BLaER1 treated with 17β-estradiol and CSF1 and Interleukin-3, amounts not matched to agents 10 nM and 100 nM (cell line): Measurements from ENCODE around the gene TRPM1.

Source experiments
- H3K27ac ChIP-seq, 11 experiments: shearing (Covaris generic); formaldehyde crosslinking; 2 replicates each; pipeline ENCODE4 v1.8.1; 2022
- H3K27me3 ChIP-seq, 11 experiments: shearing (Covaris generic); formaldehyde crosslinking; 2 replicates each; pipeline ENCODE4 v1.8.1; 2022
- H3K36me3 ChIP-seq, 11 experiments: shearing (Covaris generic); formaldehyde crosslinking; 2 replicates each; pipeline ENCODE4 v1.8.1; 2022
- H3K4me1 ChIP-seq, 10 experiments: shearing (Covaris generic); formaldehyde crosslinking; 2 replicates each; pipeline ENCODE4 v1.8.1; 2022
- H3K4me2 ChIP-seq, 11 experiments: shearing (Covaris generic); formaldehyde crosslinking; 2 replicates each; pipeline ENCODE4 v1.8.1; 2022
- H3K4me3 ChIP-seq, 10 experiments: shearing (Covaris generic); formaldehyde crosslinking; 2 replicates each; pipeline ENCODE4 v1.8.1; 2022
- H3K9ac ChIP-seq, 11 experiments: shearing (Covaris generic); formaldehyde crosslinking; 2 replicates each; pipeline ENCODE4 v1.8.1; 2022
- H3K9me3 ChIP-seq, 11 experiments: shearing (Covaris generic); formaldehyde crosslinking; replicated peaks in 1 of 11; 2 replicates each; pipeline ENCODE4 v1.8.1; 2022
- H4K20me1 ChIP-seq, 11 experiments: shearing (Covaris generic); formaldehyde crosslinking; 2 replicates each; pipeline ENCODE4 v1.8.1; 2022
- Cebpa-rat ChIP-seq, 11 experiments: shearing (Covaris generic); IDR thresholded peaks; 2 replicates each; pipeline ENCODE4 v1.8.1; 2022

Gene TRPM1

DNA sequence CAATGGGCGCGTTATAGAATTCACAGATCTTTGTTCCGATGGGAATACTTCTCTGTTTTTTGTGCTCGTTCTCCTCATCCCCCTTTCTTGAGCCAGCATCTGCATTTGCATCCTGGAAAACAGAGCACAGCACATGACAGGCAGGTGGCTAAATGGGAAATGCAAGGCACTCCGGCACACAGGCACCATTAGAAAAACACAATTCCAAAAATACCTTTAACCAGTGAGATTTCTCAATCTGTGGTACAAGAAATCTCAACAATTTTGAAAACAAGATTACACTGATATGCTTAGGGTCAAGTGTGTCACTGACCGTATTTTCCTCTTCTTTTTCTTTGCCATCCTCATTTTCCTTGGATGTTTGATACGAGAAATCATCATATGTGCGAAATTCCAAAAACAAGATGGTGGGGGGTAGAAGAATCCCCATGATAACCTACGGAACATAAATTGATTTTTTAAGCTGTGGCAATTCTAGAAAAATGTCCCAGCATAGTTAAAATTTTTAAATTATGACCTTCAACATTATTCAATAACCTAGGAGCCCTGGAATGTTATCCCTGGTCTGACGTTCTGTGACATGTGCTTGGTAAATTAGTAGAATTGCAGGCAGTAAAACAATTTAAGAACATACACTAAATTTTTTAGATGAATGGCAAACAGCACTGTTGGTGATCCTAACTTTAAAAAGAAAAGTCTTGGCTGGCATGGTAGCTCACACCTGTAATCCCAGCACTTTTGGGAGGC is 63.6 kb downstream of the TRPM1 start:
- H3K36me3 ChIP-seq: no peaks in the 10 kb centered on the region
- H3K9ac ChIP-seq: no peak overlapping the region
- no peaks in the 10 kb centered on the region for H4K20me1 ChIP-seq
- no peaks in the 10 kb centered on the region for H3K9me3 ChIP-seq
- no peak for TF ChIP-seq Cebpa-rat (IDR thresholded peaks at IDR 0.05)
- no peaks in the 10 kb centered on the region for H3K27me3 ChIP-seq
- H3K4me1 ChIP-seq: peaks cover 0 to 14% (median 4%) of the 10 kb centered on the region in 10 experiments; a peak in 6 of 20 replicates
- no peak overlapping the region for H3K4me2 ChIP-seq
- H3K4me3 ChIP-seq: no peak overlapping the region
- H3K27ac ChIP-seq: no peak overlapping the region

DNA sequence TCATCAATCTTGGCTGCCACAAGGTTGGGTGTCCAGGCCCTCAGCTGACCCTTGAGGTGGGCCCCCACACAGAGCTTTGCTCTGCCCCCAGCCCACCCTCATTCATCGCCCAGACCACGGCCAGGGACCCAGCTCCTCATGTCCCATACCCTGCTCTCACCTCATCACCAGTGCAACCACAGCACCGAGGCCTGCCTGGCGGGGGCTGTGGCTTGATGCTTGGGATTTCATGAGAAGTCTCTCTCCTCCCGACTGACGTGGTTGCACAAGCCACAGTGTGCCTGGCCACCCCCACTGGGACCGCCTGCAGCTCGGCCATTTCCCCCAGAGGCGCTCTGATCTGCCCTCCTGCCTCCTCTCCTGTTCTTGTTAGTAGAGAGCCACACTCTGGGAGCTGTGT is 64.7 kb downstream of the TRPM1 start:
- Histone ChIP-seq H3K9me3 (no peaks in the 10 kb centered on the region), H3K4me3 (no peak overlapping the region), H3K27me3 (no peaks in the 10 kb centered on the region), H3K4me2 (peak overlapping the region in 3 of 11 experiments; percentile 14 to 28 (median 23); a peak in 3 of 22 replicates), H4K20me1 (no peaks in the 10 kb centered on the region), H3K36me3 (no peaks in the 10 kb centered on the region), H3K27ac (no peak overlapping the region), H3K9ac (no peak overlapping the region; a peak in 1 of 22 replicates), H3K4me1 (peaks cover 0 to 5% (median 0%) of the 10 kb centered on the region in 10 experiments; a peak in 2 of 20 replicates)
- TF ChIP-seq Cebpa-rat (IDR thresholded peaks at IDR 0.05): no peak

DNA sequence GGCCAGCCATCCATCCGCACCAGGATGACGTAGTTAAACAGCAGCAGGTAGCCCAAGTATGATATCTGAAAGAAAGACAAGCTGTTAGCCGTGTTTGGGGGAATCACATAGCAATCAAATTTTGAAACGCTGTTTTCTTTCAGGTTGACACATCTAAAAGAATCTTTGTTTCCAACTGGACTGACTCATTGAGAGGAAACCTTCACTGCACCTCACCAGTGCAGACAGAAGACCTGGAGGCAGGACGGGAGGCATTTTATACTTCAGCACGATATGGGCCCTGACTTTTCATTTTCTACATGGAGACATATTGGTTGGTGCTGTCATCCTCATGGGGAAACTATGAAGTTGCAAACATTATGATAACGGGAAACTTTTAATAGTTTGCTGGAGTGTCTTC is 65.9 kb downstream of the TRPM1 start:
- Histone ChIP-seq H3K4me1 (peaks cover 0 to 5% (median 0%) of the 10 kb centered on the region in 10 experiments; a peak in 2 of 20 replicates), H3K27ac (no peak overlapping the region)
- TF ChIP-seq Cebpa-rat (IDR thresholded peaks at IDR 0.05): no peak

DNA sequence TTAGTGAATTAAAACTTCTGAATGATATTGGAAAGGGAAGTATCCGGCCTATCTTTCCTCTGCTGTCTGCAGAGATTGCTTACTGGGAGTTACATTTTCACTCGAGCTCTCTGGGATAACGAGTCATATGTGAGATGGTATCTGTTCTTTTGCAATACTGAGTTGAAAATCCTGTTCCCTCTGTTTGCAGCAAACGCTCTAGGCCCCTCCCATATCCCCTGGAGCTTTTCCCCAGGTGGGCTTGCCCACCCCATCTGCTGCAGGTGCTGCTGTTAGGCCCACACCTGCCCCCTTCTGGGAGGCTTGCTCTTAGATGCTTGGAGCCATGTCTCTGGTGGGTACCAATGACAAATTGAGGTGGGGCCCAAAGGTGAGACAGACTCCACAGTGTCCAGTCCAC is 67.4 kb downstream of the TRPM1 start:
- no peak for TF ChIP-seq Cebpa-rat (IDR thresholded peaks at IDR 0.05)
- H3K4me2 ChIP-seq: no peak overlapping the region

More for the DNA sequence above, 65.9 kb downstream of the TRPM1 start:
- Histone ChIP-seq H3K9ac (no peak overlapping the region), H3K4me2 (no peak overlapping the region), H3K9me3 (no peaks in the 10 kb centered on the region), H4K20me1 (no peaks in the 10 kb centered on the region), H3K27me3 (no peaks in the 10 kb centered on the region), H3K4me3 (no peak overlapping the region), H3K36me3 (no peaks in the 10 kb centered on the region)

DNA sequence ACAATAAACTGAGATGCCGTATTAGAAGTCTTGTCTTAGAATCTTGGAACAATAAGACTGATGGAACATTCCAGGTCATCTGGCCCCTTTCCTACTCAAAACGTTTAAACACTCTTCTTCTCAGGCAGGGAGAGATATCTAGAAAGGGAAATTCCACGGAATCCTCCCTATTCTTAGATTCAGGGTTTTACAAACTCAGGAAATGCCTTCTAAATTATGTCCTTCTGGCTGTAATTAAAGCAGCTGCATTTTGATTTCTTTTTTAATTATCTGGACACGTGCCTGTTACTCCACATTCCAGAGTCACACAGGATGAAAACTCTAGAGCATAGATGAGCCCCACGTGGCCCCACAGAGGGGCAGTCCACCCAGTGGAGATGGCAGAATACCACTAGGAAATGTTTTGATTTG is 68.6 kb downstream of the TRPM1 start:
- Histone ChIP-seq H3K36me3 (no peaks in the 10 kb centered on the region), H3K9me3 (no peaks in the 10 kb centered on the region), H3K4me2 (no peak overlapping the region), H4K20me1 (no peaks in the 10 kb centered on the region), H3K4me1 (peaks cover 0 to 5% (median 0%) of the 10 kb centered on the region in 10 experiments; a peak in 2 of 20 replicates), H3K4me3 (no peak overlapping the region), H3K9ac (no peak overlapping the region), H3K27me3 (no peaks in the 10 kb centered on the region), H3K27ac (no peak overlapping the region)
- no peak for TF ChIP-seq Cebpa-rat (IDR thresholded peaks at IDR 0.05)

More for the DNA sequence above, 67.4 kb downstream of the TRPM1 start:
- H3K36me3 ChIP-seq: no peaks in the 10 kb centered on the region
- peaks cover 0 to 5% (median 0%) of the 10 kb centered on the region in 10 experiments; a peak in 2 of 20 replicates for H3K4me1 ChIP-seq
- H3K9me3 ChIP-seq: no peaks in the 10 kb centered on the region
- H3K27me3 ChIP-seq: no peaks in the 10 kb centered on the region
- no peak overlapping the region for H3K27ac ChIP-seq
- no peaks in the 10 kb centered on the region for H4K20me1 ChIP-seq
- H3K4me3 ChIP-seq: no peak overlapping the region
- no peak overlapping the region for H3K9ac ChIP-seq

DNA sequence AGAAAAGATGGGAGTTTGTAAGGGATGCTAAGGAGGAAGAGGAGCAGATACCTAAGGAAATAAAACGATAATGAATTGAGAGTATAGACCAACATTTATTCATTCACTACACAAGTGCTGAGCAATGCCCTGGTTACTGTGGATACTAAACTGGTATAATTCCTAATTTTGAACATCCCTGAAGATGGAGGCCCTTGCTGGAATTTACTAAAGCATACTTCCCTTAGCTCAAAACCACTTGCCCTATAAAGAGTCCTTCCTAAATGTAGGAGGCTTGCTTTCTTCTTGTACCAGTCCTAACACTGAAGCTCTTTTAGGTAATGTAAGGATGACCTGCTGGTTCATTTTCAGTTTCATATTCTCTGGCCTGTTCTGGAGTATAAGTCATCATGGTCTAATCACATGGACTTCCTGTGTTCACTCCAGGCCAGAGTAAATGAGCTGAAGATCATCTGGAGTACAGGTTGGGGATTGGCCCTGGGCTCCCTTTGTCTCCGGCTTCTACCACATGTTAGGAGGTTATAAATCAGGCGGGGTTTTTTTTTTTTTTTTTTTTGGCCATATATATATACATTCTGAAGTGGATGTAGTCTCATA is 70.0 kb downstream of the TRPM1 start:
- no peak for TF ChIP-seq Cebpa-rat (IDR thresholded peaks at IDR 0.05)
- Histone ChIP-seq H3K9me3 (no peaks in the 10 kb centered on the region), H3K27ac (no peak overlapping the region), H3K27me3 (no peaks in the 10 kb centered on the region), H3K9ac (no peak overlapping the region), H3K4me3 (no peak overlapping the region), H3K4me2 (no peak overlapping the region), H4K20me1 (no peaks in the 10 kb centered on the region), H3K36me3 (no peaks in the 10 kb centered on the region), H3K4me1 (no peaks in the 10 kb centered on the region; a peak in 1 of 20 replicates)

DNA sequence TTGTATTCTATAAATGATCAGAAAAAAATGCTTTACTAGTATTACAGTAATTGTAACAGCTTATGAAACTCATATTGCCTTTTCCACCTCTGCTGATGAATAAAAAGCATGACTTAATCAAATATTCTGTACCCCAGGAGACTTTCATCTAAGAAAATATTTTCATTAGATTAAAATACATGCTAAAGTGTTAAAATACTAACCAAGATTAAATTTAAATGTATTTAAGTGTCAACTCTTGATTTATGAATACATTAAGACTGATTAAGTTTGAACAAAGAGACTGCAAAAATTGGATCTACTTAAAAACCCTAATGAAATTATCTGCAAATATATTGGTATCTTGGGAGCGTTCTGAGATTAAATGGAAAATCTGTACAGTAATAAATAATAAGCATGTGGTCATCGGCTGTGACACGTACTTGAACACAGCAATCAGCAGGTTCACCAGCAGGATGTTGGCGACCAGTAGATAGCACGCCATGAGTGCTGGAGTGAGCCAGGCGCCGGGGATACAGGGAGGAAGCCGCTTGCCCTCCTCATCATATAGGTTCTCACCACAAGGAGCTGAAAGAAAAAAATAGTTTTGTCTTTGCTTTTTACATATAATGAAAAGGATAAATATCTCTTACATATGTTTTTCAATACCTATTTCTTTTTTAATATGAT is 73.5 kb downstream of the TRPM1 start:
- H3K27ac ChIP-seq: no peak overlapping the region
- no peak overlapping the region for H3K4me3 ChIP-seq
- no peaks in the 10 kb centered on the region for H3K27me3 ChIP-seq
- no peak overlapping the region for H3K9ac ChIP-seq
- no peaks in the 10 kb centered on the region for H3K36me3 ChIP-seq
- H4K20me1 ChIP-seq: no peaks in the 10 kb centered on the region
- H3K4me1 ChIP-seq: peaks cover 0 to 6% (median 5%) of the 10 kb centered on the region in 10 experiments; a peak in 12 of 20 replicates
- H3K4me2 ChIP-seq: no peak overlapping the region
- no peaks in the 10 kb centered on the region for H3K9me3 ChIP-seq
- TF ChIP-seq Cebpa-rat (IDR thresholded peaks at IDR 0.05): no peak

DNA sequence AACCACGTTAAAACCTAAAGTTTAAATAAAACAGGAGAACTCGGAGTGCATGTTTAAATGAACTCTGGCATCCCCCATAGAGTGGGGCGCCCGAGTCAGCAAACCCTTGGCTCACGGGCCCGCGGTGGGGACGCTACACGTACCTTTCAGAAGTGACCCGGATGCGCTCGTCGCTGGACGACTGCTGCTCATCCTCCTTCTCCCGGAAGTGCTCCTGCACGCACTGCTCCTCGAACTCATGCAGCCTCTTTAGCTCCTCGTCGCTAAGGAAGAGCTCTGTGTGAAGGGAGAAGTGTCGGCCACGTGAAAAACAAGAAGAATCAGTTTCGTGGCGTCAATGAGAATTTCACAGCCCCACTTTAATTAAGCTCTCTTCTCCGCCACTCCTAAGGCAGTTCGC is 75.5 kb downstream of the TRPM1 start:
- H3K4me3 ChIP-seq: no peak overlapping the region
- H3K9me3 ChIP-seq: peaks cover 0 to 3% (median 0%) of the 10 kb centered on the region in 11 experiments; a peak in 2 of 22 replicates
- H3K27ac ChIP-seq: no peak overlapping the region
- H3K9ac ChIP-seq: no peak overlapping the region
- no peaks in the 10 kb centered on the region for H3K27me3 ChIP-seq
- TF ChIP-seq Cebpa-rat (IDR thresholded peaks at IDR 0.05): no peak
- H3K4me2 ChIP-seq: no peak overlapping the region
- peaks cover 0 to 11% (median 8%) of the 10 kb centered on the region in 10 experiments; a peak in 12 of 20 replicates for H3K4me1 ChIP-seq
- H3K36me3 ChIP-seq: no peaks in the 10 kb centered on the region
- H4K20me1 ChIP-seq: no peaks in the 10 kb centered on the region

DNA sequence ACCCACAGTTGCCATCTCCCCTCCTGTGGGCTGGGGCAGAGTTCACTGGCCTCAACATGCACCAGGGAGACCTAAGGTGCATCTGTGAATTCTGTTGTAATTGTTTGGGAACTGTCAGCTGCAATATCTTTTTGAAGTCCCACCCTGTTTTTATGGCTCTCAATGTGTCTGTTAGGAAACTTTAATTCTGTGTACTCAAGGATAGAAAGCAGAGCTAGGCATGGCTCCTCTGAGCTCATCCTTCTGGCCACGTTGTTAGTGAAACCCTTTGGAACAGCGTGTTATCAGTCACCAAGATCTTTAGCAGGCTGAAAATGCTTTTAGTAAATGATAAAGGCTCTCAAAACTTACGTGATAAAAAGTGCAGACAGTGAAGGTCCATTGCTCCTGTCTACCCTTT is 76.5 kb downstream of the TRPM1 start:
- no peak overlapping the region for H3K4me2 ChIP-seq
- TF ChIP-seq Cebpa-rat (IDR thresholded peaks at IDR 0.05): no peak
- H3K27ac ChIP-seq: no peak overlapping the region

More for the DNA sequence above, 76.5 kb downstream of the TRPM1 start:
- no peaks in the 10 kb centered on the region for H3K36me3 ChIP-seq
- H4K20me1 ChIP-seq: no peaks in the 10 kb centered on the region
- H3K9me3 ChIP-seq: peaks cover 0 to 3% (median 0%) of the 10 kb centered on the region in 11 experiments; a peak in 2 of 22 replicates
- no peak overlapping the region for H3K4me3 ChIP-seq
- H3K4me1 ChIP-seq: peaks cover 0 to 11% (median 8%) of the 10 kb centered on the region in 10 experiments; a peak in 12 of 20 replicates
- H3K27me3 ChIP-seq: no peaks in the 10 kb centered on the region
- no peak overlapping the region for H3K9ac ChIP-seq
